Activated CD8-positive, alpha-beta memory T cell treated with anti-CD3 and anti-CD28 coated beads, Interleukin-2, amount 50 U/mL, for 24 hours (primary cell): ENCODE data around the gene ELOVL7.
"Not testable (repeated sequence)": the region's sequence is repeated elsewhere in the genome, so short reads cannot be mapped to it uniquely, and the experiment has no call there.

Experiments used
- DNase-seq: peaks from one replicate; pipeline ENCODE4 v3.0.0-alpha.2; 2020; ENCODE audit errors: extremely low read depth

Gene ELOVL7

GRCh38 chr5:60795424-60795950 is 48.6 kb downstream of the ELOVL7 start:
- not testable (repeated sequence) for DNase-seq

- no peak for DNase-seq
Measured at GRCh38 chr5:60794691-60795090, 49.4 kb downstream of the ELOVL7 start.

- DNase-seq: no peak
Measured at GRCh38 chr5:60792438-60792837, 51.6 kb downstream of the ELOVL7 start.

GRCh38 chr5:60789551-60789950 is 54.5 kb downstream of the ELOVL7 start:
- no peak for DNase-seq

GRCh38 chr5:60788863-60789513 is 55.1 kb downstream of the ELOVL7 start:
- no peak for DNase-seq

GRCh38 chr5:60779466-60779865 is 64.6 kb downstream of the ELOVL7 start:
- no peak for DNase-seq

GRCh38 chr5:60776343-60776742 is 67.7 kb downstream of the ELOVL7 start:
- DNase-seq: no peak

GRCh38 chr5:60765019-60765709 is 78.9 kb downstream of the ELOVL7 start:
- no peak for DNase-seq

GRCh38 chr5:60763061-60763460 is 81.0 kb downstream of the ELOVL7 start:
- no peak for DNase-seq

- no peak for DNase-seq
Measured at GRCh38 chr5:60754495-60754894, 89.6 kb downstream of the ELOVL7 start.

- no peak for DNase-seq
Measured at GRCh38 chr5:60744682-60745081, 99.4 kb downstream of the ELOVL7 start.

GRCh38 chr5:60743511-60744314 is 100.4 kb downstream of the ELOVL7 start:
- no peak for DNase-seq

GRCh38 chr5:60740322-60740721 is 103.7 kb downstream of the ELOVL7 start:
- no peak for DNase-seq

GRCh38 chr5:60738933-60739332 is 105.1 kb downstream of the ELOVL7 start:
- DNase-seq: no peak

GRCh38 chr5:60738461-60738860 is 105.6 kb downstream of the ELOVL7 start:
- DNase-seq: no peak

- DNase-seq: not testable (repeated sequence)
Measured at GRCh38 chr5:60730858-60731257, 113.2 kb downstream of the ELOVL7 start.

- no peak for DNase-seq
Measured at GRCh38 chr5:60727033-60727679, 116.9 kb downstream of the ELOVL7 start.

- no peak for DNase-seq
Measured at GRCh38 chr5:60724126-60724525, 119.9 kb downstream of the ELOVL7 start.

GRCh38 chr5:60722416-60722815 is 121.7 kb downstream of the ELOVL7 start:
- DNase-seq: no peak

GRCh38 chr5:60719329-60719728 is 124.7 kb downstream of the ELOVL7 start:
- DNase-seq: no peak

- no peak for DNase-seq
Measured at GRCh38 chr5:60718166-60718892, 125.7 kb downstream of the ELOVL7 start.
